ENCODE data around the gene SENP3. TPM values are rescaled to one million over a fixed set of nuclear protein-coding genes. Genes with fewer than 3 reads are reported as not detected.

The SENP3 gene
- total RNA-seq, 2 experiments from 2014 or later: 60.2 to 63.2 TPM

DNA sequence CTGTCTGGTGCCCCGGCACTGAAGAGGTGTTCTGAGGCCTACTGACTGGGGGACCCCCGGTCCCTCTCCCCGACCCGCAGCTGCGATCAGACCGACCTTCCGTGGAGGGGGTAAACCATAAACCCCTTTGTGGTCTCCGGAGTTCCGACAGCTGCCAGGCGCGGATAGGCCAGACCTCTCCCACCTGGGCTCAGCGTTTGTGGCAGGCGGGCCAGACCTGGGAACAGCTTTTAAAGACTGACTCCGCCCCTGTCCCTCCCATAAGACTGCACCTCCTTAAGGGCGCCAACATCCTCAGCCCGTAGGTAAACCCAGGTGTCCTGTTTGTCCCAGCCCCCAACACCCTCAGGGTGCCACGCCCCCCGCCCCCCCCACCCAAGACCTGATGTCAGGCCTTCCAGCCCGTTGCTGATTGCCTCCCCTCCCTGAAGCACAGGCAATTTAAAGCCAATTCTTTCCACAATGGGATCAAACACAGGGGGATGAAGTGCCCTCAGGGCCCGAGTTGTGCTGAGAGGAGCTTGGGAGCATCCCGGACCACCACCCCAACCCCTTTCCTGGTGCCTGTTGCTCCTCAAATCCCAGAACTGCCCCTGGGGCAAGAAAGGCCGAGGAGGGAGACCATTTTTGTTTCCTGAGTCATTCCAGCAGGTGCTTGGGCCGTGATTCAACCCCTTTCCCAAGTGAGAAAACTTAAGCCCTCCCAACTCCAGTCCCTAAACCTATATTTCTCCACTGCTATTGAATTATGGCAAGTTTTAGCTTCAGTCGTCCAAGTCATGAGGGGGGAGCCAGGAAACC lies 28.4 kb downstream of the SENP3 start, which contains the start of gene SOX15:
TSS of gene SOX15 (minus strand) at position 204 of the 801 bp plus-strand sequence. CDS start 418 bp downstream, outside the sequence.
- H3K36me3 Mint-ChIP-seq (ENCODE audit: low read depth): peaks cover 54% of the 10 kb centered on the region
- H3K27me3 Mint-ChIP-seq: no peaks in the 10 kb centered on the region

DNA sequence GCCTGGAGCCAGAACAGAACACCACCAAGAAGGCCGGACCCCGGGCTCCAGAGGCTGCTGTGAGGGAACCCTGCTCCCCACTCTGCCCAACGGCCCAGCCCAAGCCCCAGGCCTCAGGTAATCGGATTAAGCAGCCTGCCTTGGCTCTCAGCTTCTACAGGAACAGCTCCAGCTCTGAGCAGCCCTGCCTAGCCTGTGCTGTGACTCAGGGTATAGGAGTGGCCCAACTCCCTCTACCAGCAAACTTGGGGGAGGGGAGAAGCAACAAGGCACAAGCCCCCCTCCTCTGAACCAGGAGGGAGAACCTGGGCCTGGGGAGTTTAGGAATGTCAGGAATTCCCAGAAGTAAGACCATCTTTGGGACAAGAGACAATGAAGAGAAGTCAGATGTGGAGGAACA lies 29.0 kb downstream of the SENP3 start:
- H3K9me3 Mint-ChIP-seq: no peaks in the 10 kb centered on the region
- ChIA-PET POLR2A (interaction anchor here (1.4 to 12.5 kb wide), 4 partner anchors 11 to 96 kb away, joined by 4 to 195 read pairs (median 6); partner anchors contain the start of genes CD68 and TP53), CTCF (interaction anchor here (1.5 to 2.8 kb wide), 5 partner anchors 18 to 254 kb away, joined by 3 to 15 read pairs (median 12); partner anchors contain the start of genes ACAP1 and TMEM95)
- H3K4me1 Mint-ChIP-seq (ENCODE audit: low read depth): peaks cover 7% of the 10 kb centered on the region
- no peak for DNase-seq
- H3K36me3 Mint-ChIP-seq (ENCODE audit: low read depth): peaks cover 56% of the 10 kb centered on the region
- intact Hi-C loops (cut with micrococcal nuclease): no loop called here
- no peaks in the 10 kb centered on the region for H3K27me3 Mint-ChIP-seq
- H3K27ac Mint-ChIP-seq: no peak overlapping the region
- H3K4me3 Mint-ChIP-seq: no peak overlapping the region
- TF ChIP-seq, protein P1, sequence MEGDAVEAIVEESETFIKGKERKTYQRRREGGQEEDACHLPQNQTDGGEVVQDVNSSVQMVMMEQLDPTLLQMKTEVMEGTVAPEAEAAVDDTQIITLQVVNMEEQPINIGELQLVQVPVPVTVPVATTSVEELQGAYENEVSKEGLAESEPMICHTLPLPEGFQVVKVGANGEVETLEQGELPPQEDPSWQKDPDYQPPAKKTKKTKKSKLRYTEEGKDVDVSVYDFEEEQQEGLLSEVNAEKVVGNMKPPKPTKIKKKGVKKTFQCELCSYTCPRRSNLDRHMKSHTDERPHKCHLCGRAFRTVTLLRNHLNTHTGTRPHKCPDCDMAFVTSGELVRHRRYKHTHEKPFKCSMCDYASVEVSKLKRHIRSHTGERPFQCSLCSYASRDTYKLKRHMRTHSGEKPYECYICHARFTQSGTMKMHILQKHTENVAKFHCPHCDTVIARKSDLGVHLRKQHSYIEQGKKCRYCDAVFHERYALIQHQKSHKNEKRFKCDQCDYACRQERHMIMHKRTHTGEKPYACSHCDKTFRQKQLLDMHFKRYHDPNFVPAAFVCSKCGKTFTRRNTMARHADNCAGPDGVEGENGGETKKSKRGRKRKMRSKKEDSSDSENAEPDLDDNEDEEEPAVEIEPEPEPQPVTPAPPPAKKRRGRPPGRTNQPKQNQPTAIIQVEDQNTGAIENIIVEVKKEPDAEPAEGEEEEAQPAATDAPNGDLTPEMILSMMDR (IDR thresholded peaks at IDR 0.05): no peak
- no peak for ATAC-seq

More for the DNA sequence above, 28.4 kb downstream of the SENP3 start, which contains the start of gene SOX15:
- ChIA-PET CTCF (interaction anchor here (1.0 to 3.3 kb wide), 26 partner anchors 9 to 325 kb away, joined by 3 to 20 read pairs (median 4); partner anchors contain the start of genes ACAP1, CD68, FXR2 and TMEM95), POLR2A (interaction anchor here (0.8 to 12.5 kb wide), 9 partner anchors 11 to 154 kb away, joined by 3 to 195 read pairs (median 5); partner anchors contain the start of genes CD68, CHRNB1, SENP3 and TNFSF13)
- DNase-seq (no peak), ATAC-seq (peak; percentile 14)
- peaks cover 12% of the 10 kb centered on the region for H3K4me1 Mint-ChIP-seq (ENCODE audit: low read depth)
- intact Hi-C loops (cut with micrococcal nuclease): no loop called here
- TF ChIP-seq, protein P1 (IDR thresholded peaks at IDR 0.05): no peak
- H3K9me3 Mint-ChIP-seq: no peaks in the 10 kb centered on the region
- H3K27ac Mint-ChIP-seq: no peak within 1 kb of the TSS
- H3K4me3 Mint-ChIP-seq: no peak within 1 kb of the TSS

DNA sequence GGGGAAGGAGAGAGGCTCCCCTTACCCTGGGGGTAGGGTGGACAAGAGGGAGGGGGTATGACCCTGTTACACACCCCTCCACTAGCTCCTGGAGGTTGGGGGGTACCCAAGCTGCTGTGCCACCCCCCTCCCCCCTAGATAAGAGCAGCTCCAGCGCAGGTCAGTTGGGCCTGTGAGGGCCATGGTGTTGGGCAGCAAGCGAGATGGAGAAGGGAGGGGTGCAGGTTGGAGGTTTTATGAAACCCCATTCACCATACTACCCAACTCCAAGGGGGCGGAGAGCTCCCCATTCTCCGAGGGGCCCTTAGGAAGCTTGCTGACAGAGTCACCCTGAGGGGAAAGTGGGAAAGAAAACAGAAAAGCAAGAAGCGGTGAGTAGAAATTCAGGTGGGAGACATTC lies 29.9 kb downstream of the SENP3 start:
- Mint-ChIP-seq H3K27me3 (no peaks in the 10 kb centered on the region), H3K27ac (no peak overlapping the region), H3K4me3 (no peak overlapping the region), H3K4me1 (ENCODE audit: low read depth) (peaks cover 3% of the 10 kb centered on the region), H3K9me3 (no peaks in the 10 kb centered on the region), H3K36me3 (ENCODE audit: low read depth) (peaks cover 57% of the 10 kb centered on the region)
- DNase-seq (no peak), ATAC-seq (no peak)
- ChIA-PET CTCF (interaction anchor here (0.8 to 1.1 kb wide), 2 partner anchors 77 to 82 kb away, joined by 3 to 5 read pairs; no protein-coding TSS in a partner anchor), POLR2A (interaction anchor here (0.8 kb wide), 2 partner anchors 11 to 12 kb away, joined by 3 read pairs; partner anchors contain the start of gene CD68)
- intact Hi-C loops (cut with micrococcal nuclease): no loop called here
- TF ChIP-seq, protein P1 (IDR thresholded peaks at IDR 0.05): no peak

DNA sequence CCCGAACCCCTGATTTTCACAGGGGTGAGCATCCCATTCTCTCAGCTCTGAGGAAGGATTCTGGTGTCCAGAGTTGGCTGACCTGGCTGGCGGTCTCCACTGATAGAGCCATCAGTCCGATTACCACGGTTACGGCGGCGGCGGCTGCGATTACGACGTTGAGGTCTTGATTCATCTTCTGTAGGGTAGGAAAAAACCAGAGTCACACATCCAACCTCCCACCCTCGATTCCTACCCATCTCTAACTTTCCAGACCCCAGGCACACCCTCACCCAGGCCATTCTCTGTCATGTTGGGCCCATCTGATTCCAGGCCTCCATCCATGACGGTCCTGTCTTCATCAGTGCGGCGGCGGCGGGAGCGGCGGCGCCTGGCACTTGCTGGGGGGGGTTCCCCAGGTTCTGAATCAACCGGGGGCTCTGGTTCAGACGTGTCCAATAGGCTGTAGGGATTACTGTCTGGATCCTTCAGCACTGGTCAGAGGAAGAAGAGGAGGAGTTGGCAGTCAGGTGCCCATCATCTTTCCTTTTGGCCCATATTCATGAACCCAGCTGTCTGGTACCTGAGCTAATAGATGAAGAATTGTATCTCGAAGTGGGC lies 30.8 kb downstream of the SENP3 start:
- Mint-ChIP-seq H3K36me3 (ENCODE audit: low read depth) (peaks cover 55% of the 10 kb centered on the region), H3K4me3 (no peak overlapping the region), H3K27ac (no peak overlapping the region), H3K4me1 (ENCODE audit: low read depth) (no peaks in the 10 kb centered on the region), H3K27me3 (no peaks in the 10 kb centered on the region), H3K9me3 (no peaks in the 10 kb centered on the region)
- intact Hi-C loops (cut with micrococcal nuclease): no loop called here
- TF ChIP-seq, protein P1 (IDR thresholded peaks at IDR 0.05): no peak
- DNase-seq (no peak), ATAC-seq (no peak)
- POLR2A ChIA-PET: interaction anchor here (0.8 to 1.5 kb wide), 3 partner anchors 12 to 94 kb away, joined by 3 read pairs; partner anchors contain the start of gene CD68
- CTCF ChIA-PET: interaction anchor here (0.6 to 1.1 kb wide), 3 partner anchors 26 to 81 kb away, joined by 3 to 5 read pairs (median 3); no protein-coding TSS in a partner anchor
